OCI-LY3 (cell line): ENCODE measurements around the gene TMEM185B.

ENCODE experiments used
- EZH2phosphoT487 ChIP-seq: fragments of 200-600 bp; shearing (Covaris generic); IDR thresholded peaks from 2 replicates; pipeline ENCODE4 v1.6.1; 2018; ENCODE audit warnings: antibody characterized with exemption, mixed run types, low read depth
- TF ChIP-seq, protein P1 (sequence below): fragments of 200-600, 300-600 bp; sonication (generic); IDR thresholded peaks from 2 replicates; pipeline ENCODE4 v1.5.1; 2014; ENCODE audit warnings: antibody characterized with exemption, low read length, low read depth

DNA sequence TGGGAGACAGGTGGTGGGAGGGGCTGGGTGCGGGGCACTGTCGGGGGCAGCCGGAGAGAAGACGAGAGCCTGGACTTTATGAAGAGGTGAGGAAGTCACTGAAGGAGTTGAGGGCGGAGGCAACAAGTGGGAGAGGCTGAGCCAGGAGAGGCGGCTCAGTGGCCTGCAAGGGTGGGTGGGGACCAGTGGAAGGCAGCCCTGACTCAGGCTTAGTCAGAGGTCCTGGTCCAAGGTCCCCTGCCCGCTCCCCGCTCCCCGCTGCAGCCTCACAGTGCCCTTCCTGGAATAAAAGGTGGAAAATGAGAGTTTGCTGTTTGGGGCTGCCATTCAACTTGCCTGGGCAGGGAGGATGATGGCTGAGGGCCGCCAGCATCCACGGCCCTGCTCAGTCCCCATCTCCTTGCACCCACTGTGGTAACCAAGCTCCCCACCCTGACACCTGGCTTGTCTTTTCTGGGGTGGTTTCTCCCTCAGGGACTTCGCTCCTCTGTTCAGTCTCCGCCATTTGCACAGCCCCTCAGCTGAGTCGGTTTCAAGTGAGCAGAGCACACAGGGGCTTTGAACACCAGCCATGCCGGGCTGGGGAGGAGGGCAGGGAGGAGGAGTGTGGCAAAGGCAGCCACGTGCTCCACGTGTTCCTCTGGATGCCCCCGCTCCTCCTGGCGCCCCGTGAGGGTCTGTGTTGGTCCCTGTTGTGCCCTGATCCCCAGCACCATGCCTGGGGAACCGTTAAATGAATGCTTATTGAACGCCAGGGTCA, 15.7 kb upstream of the TMEM185B start:
- TF ChIP-seq, protein P1, sequence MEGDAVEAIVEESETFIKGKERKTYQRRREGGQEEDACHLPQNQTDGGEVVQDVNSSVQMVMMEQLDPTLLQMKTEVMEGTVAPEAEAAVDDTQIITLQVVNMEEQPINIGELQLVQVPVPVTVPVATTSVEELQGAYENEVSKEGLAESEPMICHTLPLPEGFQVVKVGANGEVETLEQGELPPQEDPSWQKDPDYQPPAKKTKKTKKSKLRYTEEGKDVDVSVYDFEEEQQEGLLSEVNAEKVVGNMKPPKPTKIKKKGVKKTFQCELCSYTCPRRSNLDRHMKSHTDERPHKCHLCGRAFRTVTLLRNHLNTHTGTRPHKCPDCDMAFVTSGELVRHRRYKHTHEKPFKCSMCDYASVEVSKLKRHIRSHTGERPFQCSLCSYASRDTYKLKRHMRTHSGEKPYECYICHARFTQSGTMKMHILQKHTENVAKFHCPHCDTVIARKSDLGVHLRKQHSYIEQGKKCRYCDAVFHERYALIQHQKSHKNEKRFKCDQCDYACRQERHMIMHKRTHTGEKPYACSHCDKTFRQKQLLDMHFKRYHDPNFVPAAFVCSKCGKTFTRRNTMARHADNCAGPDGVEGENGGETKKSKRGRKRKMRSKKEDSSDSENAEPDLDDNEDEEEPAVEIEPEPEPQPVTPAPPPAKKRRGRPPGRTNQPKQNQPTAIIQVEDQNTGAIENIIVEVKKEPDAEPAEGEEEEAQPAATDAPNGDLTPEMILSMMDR: no peak
- TF ChIP-seq EZH2phosphoT487: no peak
